Spleen (tissue), 11 donors: ENCODE data around the gene RNF111. TPM values are rescaled to one million over a fixed set of nuclear protein-coding genes. Genes with fewer than 3 reads are reported as not detected.
"Not testable (repeated sequence)": the region's sequence is repeated elsewhere in the genome, so short reads cannot be mapped to it uniquely, and the experiment has no call there.

Experiments
- DNase-seq: peaks from one replicate; pipeline ENCODE4 v3.0.0-alpha.2; 2020
- H3K27ac ChIP-seq, 8 donors: fragments of 200-600 bp; sonication (generic) in 7 of 8; 1 replicate in 4 of 8; 2 replicates in 4 of 8; pipeline versions ENCODE4 v1.5.0 to v1.8.0; 2016 to 2021; ENCODE audit warnings: inconsistent platforms in 4 of 8, mild to moderate bottlenecking in 4 of 8, moderate library complexity in 1 of 8
- H3K27me3 ChIP-seq, 7 donors: fragments of 200-600 bp; sonication (generic) in 6 of 7; replicated peaks in 1 of 7; 1 replicate in 4 of 7; 2 replicates in 3 of 7; pipeline versions ENCODE4 v1.5.0 to v1.8.0; 2016 to 2021; ENCODE audit warnings: inconsistent platforms in 3 of 7, mild to moderate bottlenecking in 1 of 7
- H3K36me3 ChIP-seq, 6 donors: fragments of 200-600 bp; sonication (generic) in 5 of 6; 1 replicate in 4 of 6; 2 replicates in 2 of 6; pipeline versions ENCODE4 v1.5.0 to v1.8.0; 2016 to 2021; ENCODE audit warnings: inconsistent platforms in 2 of 6
- H3K4me1 ChIP-seq, 6 donors: fragments of 200-600 bp; sonication (generic) in 5 of 6; 1 replicate in 3 of 6; 2 replicates in 3 of 6; pipeline versions ENCODE4 v1.5.0 to v1.8.0; 2016 to 2021; ENCODE audit warnings: inconsistent platforms in 3 of 6
- H3K4me3 ChIP-seq, 8 donors: fragments of 200-600 bp; sonication (generic) in 7 of 8; 1 replicate in 4 of 8; 2 replicates in 4 of 8; pipeline versions ENCODE4 v1.5.0 to v1.8.0; 2016 to 2021; ENCODE audit warnings: inconsistent platforms in 4 of 8, mild to moderate bottlenecking in 4 of 8, moderate library complexity in 2 of 8
- H3K9me3 ChIP-seq, 8 donors: fragments of 200-600 bp; sonication (generic) in 7 of 8; 1 replicate in 4 of 8; 2 replicates in 4 of 8; pipeline versions ENCODE4 v1.5.0 to v1.8.0; 2016 to 2021; ENCODE audit warnings: inconsistent platforms in 4 of 8
- POLR2A ChIP-seq, 3 donors: fragments of 450-650 bp; IDR thresholded peaks; one replicate each; pipeline ENCODE4 v1.5.1; 2017; ENCODE audit warnings: antibody characterized with exemption in 3 of 3, mild to moderate bottlenecking in 1 of 3
- POLR2AphosphoS5 ChIP-seq, 3 donors: sonication (generic); formaldehyde crosslinking; IDR thresholded peaks; one replicate each; pipeline ENCODE4 v1.5.1; 2017; ENCODE audit warnings: antibody characterized with exemption in 3 of 3
- WGBS, 5 donors: extraction: QIAGEN DNeasy Blood & Tissue Kit in 3 of 5; methylation state at CpG; one replicate each; pipeline versions ENCODE4 v1.1.5 to v1.1.7; 2013 to 2018; 5-methylcytosine and 5-hydroxymethylcytosine counted together
- intact Hi-C: fragments of 100-400 bp; cut with DNase I; formaldehyde crosslinking; loops from one replicate; pipeline ENCODE4 v1.15.0; 2023; ENCODE audit warnings: low total_unique reads
- polyA plus RNA-seq, 3 donors: library from polyadenylated mRNA; stranded (reverse); fragments of 200-250 nt; gene quantifications; one replicate each; pipeline ENCODE4 v1.2.1, GENCODE V29; 2013
- total RNA-seq, 7 donors: library from RNA; depleted of rRNA in 3 of 7; stranded (reverse); fragments of >200 nt in 3 of 7; fragmentation: NEBNext Ultra II Directional in 4 of 7; extraction: Animal tissue kit (Norgen Biotek cat#: 25700) in 4 of 7; gene quantifications; one replicate each; pipeline versions ENCODE4 v1.1.0 to v1.2.1, GENCODE V29; 2016 to 2021
- TF ChIP-seq, protein P1 (sequence below), 11 experiments: fragments of 200-600 bp in 7 of 11; fragments of 450-650 bp in 4 of 11; sonication (generic) in 4 of 11; IDR thresholded peaks in 8 of 11; conservative IDR thresholded peaks in 3 of 11; 1 replicate in 7 of 11; 2 replicates in 4 of 11; pipeline versions ENCODE4 v1.4.0 to v1.8.0; 2016 to 2021; ENCODE audit warnings: antibody characterized with exemption in 11 of 11, inconsistent platforms in 4 of 11, mild to moderate bottlenecking in 1 of 11
- donor health status: healthy with polysubstance abuse.
- donor health status: DM: no; HTN: no; CAD: no; lungs with moderate emphysema.
- donor health status: DM: no; HTN: no; CAD: no.
- donor health status: Bipolar disorder and iron deficiency.
- donor health status: healthy.
- donor health status: DM: no; HTN: no; CAD: no.
- donor health status: DM: yes; HTN: yes; CAD: no.

Gene RNF111
- total and polyA plus RNA-seq, 10 donors: 10.5 to 68.2 (median 41.1) TPM

DNA sequence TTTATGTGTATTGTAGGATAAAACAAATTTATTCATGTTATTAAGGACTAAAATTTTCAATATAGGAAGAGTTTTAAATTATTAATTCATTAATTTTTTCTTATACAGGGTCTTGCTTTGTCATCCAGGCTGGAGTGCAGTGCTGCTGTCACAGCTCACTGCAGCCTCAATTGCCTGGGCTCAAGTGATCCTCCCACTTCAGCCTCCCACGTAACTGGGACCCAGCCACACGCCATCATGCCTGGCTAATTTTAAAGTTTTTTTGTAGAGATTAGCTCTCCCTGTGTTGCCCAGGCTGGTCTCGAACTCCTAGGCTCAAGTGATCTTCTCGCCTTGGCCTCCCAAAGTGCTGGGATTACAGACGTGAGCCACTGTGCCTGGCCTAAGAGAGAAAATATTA is 132.2 kb downstream of the RNF111 start:
- DNase-seq: no peak
- Histone ChIP-seq H3K9me3 (no peaks in the 10 kb centered on the region), H3K36me3 (peaks cover 0 to 60% (median 0%) of the 10 kb centered on the region in 6 donors)

GRCh38 chr15:59120937-59121336 is 133.5 kb downstream of the RNF111 start:
- DNase-seq: no peak
- H3K27ac ChIP-seq: no peak overlapping the region
- intact Hi-C loops: no loop called here
- no peaks in the 10 kb centered on the region for H3K27me3 ChIP-seq
- no peak overlapping the region for H3K4me3 ChIP-seq
- H3K4me1 ChIP-seq: no peaks in the 10 kb centered on the region
- peaks cover 0 to 58% (median 0%) of the 10 kb centered on the region in 6 donors for H3K36me3 ChIP-seq
- peaks cover 0 to 5% (median 0%) of the 10 kb centered on the region in 8 donors for H3K9me3 ChIP-seq
- WGBS, 5 donors: 91 to 97% (median 96%) methylated on average over 5 of the region's 5 CpGs
- TF ChIP-seq, protein P1, sequence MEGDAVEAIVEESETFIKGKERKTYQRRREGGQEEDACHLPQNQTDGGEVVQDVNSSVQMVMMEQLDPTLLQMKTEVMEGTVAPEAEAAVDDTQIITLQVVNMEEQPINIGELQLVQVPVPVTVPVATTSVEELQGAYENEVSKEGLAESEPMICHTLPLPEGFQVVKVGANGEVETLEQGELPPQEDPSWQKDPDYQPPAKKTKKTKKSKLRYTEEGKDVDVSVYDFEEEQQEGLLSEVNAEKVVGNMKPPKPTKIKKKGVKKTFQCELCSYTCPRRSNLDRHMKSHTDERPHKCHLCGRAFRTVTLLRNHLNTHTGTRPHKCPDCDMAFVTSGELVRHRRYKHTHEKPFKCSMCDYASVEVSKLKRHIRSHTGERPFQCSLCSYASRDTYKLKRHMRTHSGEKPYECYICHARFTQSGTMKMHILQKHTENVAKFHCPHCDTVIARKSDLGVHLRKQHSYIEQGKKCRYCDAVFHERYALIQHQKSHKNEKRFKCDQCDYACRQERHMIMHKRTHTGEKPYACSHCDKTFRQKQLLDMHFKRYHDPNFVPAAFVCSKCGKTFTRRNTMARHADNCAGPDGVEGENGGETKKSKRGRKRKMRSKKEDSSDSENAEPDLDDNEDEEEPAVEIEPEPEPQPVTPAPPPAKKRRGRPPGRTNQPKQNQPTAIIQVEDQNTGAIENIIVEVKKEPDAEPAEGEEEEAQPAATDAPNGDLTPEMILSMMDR (IDR thresholded peaks at IDR 0.05 in 8 of 11, conservative IDR thresholded peaks at IDR 0.05 in 3 of 11): no peak
- TF ChIP-seq POLR2A (IDR thresholded peaks at IDR 0.05): no peak
- TF ChIP-seq POLR2AphosphoS5 (IDR thresholded peaks at IDR 0.05): no peak

More for the DNA sequence above, 132.2 kb downstream of the RNF111 start:
- TF ChIP-seq, protein P1 (IDR thresholded peaks at IDR 0.05 in 8 of 11, conservative IDR thresholded peaks at IDR 0.05 in 3 of 11): no peak
- no peak for TF ChIP-seq POLR2A (IDR thresholded peaks at IDR 0.05)
- no peak for TF ChIP-seq POLR2AphosphoS5 (IDR thresholded peaks at IDR 0.05)
- Histone ChIP-seq H3K27me3 (no peaks in the 10 kb centered on the region), H3K4me1 (no peaks in the 10 kb centered on the region), H3K4me3 (no peak overlapping the region), H3K27ac (no peak overlapping the region)
- intact Hi-C loops: no loop called here
- WGBS, 5 donors: 89 to 95% (median 94%) methylated on average over 5 of the region's 5 CpGs

- Histone ChIP-seq H3K4me1 (no peaks in the 10 kb centered on the region), H3K27ac (no peak overlapping the region), H3K27me3 (no peaks in the 10 kb centered on the region), H3K4me3 (no peak overlapping the region), H3K36me3 (peaks cover 0 to 25% (median 0%) of the 10 kb centered on the region in 6 donors), H3K9me3 (peaks cover 0 to 15% (median 6%) of the 10 kb centered on the region in 8 donors)
- TF ChIP-seq POLR2AphosphoS5 (IDR thresholded peaks at IDR 0.05) (no peak), POLR2A (IDR thresholded peaks at IDR 0.05) (no peak)
- TF ChIP-seq, protein P1 (IDR thresholded peaks at IDR 0.05 in 8 of 11, conservative IDR thresholded peaks at IDR 0.05 in 3 of 11): no peak
- intact Hi-C loops: no loop called here
- no peak for DNase-seq
- WGBS, 5 donors: 94 to 97% (median 96%) methylated on average over 2 of the region's 2 CpGs
These were observed 136.8 kb downstream of the RNF111 start for GRCh38 chr15:59124261-59124660.

- H3K4me3 ChIP-seq, DNase-seq, intact Hi-C loops, H3K27me3 ChIP-seq, H3K4me1 ChIP-seq, H3K27ac ChIP-seq: not testable (repeated sequence)
- WGBS, 5 donors: 96 to 100% (median 97%) methylated on average over 4 of the region's 4 CpGs
- H3K9me3 ChIP-seq: peaks cover 0 to 23% (median 8%) of the 10 kb centered on the region in 8 donors
- peaks cover 0 to 28% (median 0%) of the 10 kb centered on the region in 6 donors for H3K36me3 ChIP-seq
These were observed 138.2 kb downstream of the RNF111 start for GRCh38 chr15:59125683-59126082.

DNA sequence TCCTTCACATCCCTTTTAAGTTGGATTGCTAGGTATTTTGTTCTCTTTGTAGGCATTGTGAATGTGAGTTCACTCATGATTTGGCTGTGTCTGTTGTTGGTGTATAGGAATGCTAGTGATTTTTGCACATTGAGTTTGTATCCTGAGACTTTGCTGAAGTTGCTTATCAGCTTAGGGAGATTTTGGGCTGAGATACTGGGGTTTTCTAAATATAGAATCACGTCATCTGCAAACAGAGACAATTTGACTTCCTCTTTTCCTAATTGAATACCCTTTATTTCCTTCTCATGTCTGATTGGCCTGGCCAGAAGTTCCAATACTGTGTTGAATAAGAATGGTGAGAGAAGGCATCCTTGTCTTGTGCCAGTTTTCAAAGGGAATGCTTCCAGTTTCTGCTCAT is 139.8 kb downstream of the RNF111 start:
- H3K27ac ChIP-seq, H3K4me1 ChIP-seq, H3K27me3 ChIP-seq, DNase-seq, intact Hi-C loops, H3K4me3 ChIP-seq: not testable (repeated sequence)
- 35 to 63% (median 45%) methylated on average over 1 of the region's 1 CpG for WGBS, 5 donors
- peaks cover 0 to 43% (median 0%) of the 10 kb centered on the region in 6 donors for H3K36me3 ChIP-seq
- H3K9me3 ChIP-seq: peaks cover 0 to 23% (median 8%) of the 10 kb centered on the region in 8 donors
